Right atrium auricular region (tissue), 2 donors: Measurements from ENCODE around the gene LRRC15. TPM values are rescaled to one million over a fixed set of nuclear protein-coding genes. Genes with fewer than 3 reads are reported as not detected.

Source experiments
- DNase-seq: peaks from one replicate; pipeline ENCODE4 v3.0.0-alpha.2; 2019; ENCODE audit warnings: low spot score
- H3K27ac ChIP-seq, 2 donors: fragments of 200-600 bp; sonication (generic); 1 replicate in 1 of 2; 2 replicates in 1 of 2; pipeline ENCODE4 v1.5.1; 2016 to 2019
- H3K27me3 ChIP-seq, 2 donors: fragments of 200-600 bp; sonication (generic); one replicate each; pipeline versions ENCODE4 v1.5.1 to v1.6.0; 2017 to 2019
- H3K36me3 ChIP-seq: fragments of 200-600 bp; sonication (generic); one replicate; pipeline ENCODE4 v1.5.1; 2016
- H3K4me1 ChIP-seq, 2 donors: fragments of 200-600 bp; sonication (generic); one replicate each; pipeline versions ENCODE4 v1.5.1 to v1.6.0; 2017 to 2019
- H3K4me3 ChIP-seq, 2 donors: fragments of 200-600 bp; sonication (generic); 1 replicate in 1 of 2; 2 replicates in 1 of 2; pipeline ENCODE4 v1.5.1; 2017 to 2019; ENCODE audit warnings: mild to moderate bottlenecking in 1 of 2, moderate library complexity in 1 of 2
- H3K9me3 ChIP-seq, 2 donors: fragments of 200-600 bp; sonication (generic); one replicate each; pipeline ENCODE4 v1.5.1; 2019
- total RNA-seq, 2 donors: library from RNA; depleted of rRNA; stranded (reverse); fragments of >200 nt; gene quantifications; one replicate each; pipeline ENCODE4 v1.1.0, GENCODE V29; 2016
- TF ChIP-seq, protein P1 (sequence below), 2 donors: fragments of 200-600 bp; sonication (generic); IDR thresholded peaks; one replicate each; pipeline ENCODE4 v1.5.1; 2019; ENCODE audit warnings: antibody characterized with exemption in 2 of 2

Gene LRRC15
- total RNA-seq, 2 donors from 2014 or later = 0.07 to 0.08 TPM

DNA sequence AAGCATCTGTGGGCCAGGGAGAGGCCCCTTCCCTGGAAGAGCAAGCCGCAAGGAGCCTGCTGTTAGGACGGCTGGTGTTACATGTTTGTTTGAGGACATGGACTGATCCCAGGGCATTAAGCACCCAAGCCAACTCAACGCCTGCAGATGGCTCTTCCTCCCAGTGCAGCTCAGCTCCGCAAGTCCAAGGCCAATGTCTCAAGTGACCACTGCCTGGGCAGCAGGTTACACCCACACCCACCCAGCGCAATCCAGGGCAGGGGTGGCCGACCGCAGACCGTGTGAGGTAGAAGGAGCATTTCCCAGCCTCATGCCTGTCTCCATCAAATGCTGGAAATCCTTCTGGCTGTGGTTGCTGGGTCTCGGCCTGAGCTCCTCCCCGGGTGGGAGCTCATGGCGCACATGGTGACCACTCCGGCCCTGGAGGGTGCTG lies 15.0 kb upstream of the LRRC15 start:
- Histone ChIP-seq H3K9me3 (no peaks in the 10 kb centered on the region), H3K4me1 (no peaks in the 10 kb centered on the region), H3K27ac (no peak overlapping the region), H3K36me3 (no peaks in the 10 kb centered on the region), H3K27me3 (no peaks in the 10 kb centered on the region), H3K4me3 (no peak overlapping the region)
- TF ChIP-seq, protein P1, sequence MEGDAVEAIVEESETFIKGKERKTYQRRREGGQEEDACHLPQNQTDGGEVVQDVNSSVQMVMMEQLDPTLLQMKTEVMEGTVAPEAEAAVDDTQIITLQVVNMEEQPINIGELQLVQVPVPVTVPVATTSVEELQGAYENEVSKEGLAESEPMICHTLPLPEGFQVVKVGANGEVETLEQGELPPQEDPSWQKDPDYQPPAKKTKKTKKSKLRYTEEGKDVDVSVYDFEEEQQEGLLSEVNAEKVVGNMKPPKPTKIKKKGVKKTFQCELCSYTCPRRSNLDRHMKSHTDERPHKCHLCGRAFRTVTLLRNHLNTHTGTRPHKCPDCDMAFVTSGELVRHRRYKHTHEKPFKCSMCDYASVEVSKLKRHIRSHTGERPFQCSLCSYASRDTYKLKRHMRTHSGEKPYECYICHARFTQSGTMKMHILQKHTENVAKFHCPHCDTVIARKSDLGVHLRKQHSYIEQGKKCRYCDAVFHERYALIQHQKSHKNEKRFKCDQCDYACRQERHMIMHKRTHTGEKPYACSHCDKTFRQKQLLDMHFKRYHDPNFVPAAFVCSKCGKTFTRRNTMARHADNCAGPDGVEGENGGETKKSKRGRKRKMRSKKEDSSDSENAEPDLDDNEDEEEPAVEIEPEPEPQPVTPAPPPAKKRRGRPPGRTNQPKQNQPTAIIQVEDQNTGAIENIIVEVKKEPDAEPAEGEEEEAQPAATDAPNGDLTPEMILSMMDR (IDR thresholded peaks at IDR 0.05) = no peak
- no peak for DNase-seq

DNA sequence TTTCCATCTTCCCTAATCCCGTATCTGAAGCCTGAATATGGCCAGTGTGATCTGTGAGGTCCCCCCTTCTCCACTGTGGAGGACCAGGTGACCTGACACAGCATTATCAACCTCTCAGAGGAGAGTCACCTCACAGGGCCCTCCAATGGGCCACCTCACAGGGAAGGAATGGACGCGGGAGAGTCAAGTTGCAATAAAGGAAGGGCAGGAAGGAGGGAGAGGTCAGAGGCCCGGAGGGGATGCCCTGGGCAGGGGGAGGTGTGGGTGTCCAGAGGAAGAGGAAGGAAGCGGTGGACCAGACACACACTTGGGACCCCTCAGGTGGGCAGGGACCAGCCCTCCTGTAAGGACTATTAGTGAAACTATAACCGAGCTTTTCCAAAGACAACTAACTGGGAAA lies 14.6 kb upstream of the LRRC15 start:
- DNase-seq = no peak
- Histone ChIP-seq H3K9me3 (no peaks in the 10 kb centered on the region), H3K27ac (no peak overlapping the region), H3K4me3 (no peak overlapping the region), H3K36me3 (no peaks in the 10 kb centered on the region), H3K27me3 (no peaks in the 10 kb centered on the region), H3K4me1 (no peaks in the 10 kb centered on the region)
- TF ChIP-seq, protein P1 (IDR thresholded peaks at IDR 0.05) = no peak

DNA sequence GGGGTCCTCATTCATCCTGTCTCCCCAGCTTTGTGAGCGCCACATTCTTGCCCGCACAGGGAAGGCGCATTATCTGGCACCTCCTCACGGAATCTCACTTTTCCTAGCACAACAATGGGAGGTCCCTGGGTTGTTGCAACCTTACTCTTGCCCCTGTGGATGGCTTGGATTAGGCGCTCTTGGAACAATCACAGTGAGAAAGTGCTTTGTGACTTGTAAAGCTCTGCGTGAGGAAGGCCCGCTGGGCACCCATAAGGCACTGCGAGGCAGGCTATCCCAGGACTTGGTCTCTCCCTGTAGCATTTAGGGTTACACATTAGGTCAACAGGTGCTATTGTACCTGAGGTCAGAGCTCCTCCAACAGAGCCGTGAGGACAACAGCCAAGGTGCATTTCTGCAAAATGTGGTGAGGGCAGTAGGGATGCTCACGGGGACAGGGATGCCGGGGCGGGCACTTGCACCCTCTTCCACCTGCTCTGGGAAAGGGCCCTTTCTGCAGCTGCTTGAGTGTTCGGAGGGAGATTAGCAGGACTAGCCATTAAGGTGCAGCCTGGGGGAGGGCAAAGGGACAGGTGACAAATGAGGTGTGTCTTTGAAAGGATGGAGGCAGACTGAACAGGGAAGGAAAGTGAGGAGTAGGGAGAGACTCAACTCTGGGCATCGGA lies 13.9 kb upstream of the LRRC15 start:
- Histone ChIP-seq H3K27me3 (no peaks in the 10 kb centered on the region), H3K36me3 (no peaks in the 10 kb centered on the region), H3K9me3 (no peaks in the 10 kb centered on the region), H3K4me3 (no peak overlapping the region), H3K4me1 (no peaks in the 10 kb centered on the region), H3K27ac (no peak overlapping the region)
- TF ChIP-seq, protein P1 (IDR thresholded peaks at IDR 0.05) = no peak
- DNase-seq = no peak

DNA sequence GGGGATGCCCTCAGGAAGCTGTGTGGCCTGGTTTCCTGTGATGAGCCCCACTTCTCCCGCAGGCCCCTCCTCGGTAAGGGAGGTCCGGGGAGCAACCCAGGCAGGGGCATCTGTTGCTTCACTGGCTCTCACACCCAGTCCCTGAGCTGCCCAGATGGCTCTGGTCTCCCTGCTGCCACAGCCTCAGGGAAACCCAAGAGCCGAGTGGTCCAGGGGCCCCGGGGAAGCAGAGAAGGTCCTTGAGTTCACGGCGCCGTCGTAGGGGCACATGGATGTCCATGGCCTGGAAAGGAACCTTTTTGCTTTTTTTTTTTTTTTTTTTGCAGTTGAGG lies 13.3 kb upstream of the LRRC15 start:
- no peak for DNase-seq

DNA sequence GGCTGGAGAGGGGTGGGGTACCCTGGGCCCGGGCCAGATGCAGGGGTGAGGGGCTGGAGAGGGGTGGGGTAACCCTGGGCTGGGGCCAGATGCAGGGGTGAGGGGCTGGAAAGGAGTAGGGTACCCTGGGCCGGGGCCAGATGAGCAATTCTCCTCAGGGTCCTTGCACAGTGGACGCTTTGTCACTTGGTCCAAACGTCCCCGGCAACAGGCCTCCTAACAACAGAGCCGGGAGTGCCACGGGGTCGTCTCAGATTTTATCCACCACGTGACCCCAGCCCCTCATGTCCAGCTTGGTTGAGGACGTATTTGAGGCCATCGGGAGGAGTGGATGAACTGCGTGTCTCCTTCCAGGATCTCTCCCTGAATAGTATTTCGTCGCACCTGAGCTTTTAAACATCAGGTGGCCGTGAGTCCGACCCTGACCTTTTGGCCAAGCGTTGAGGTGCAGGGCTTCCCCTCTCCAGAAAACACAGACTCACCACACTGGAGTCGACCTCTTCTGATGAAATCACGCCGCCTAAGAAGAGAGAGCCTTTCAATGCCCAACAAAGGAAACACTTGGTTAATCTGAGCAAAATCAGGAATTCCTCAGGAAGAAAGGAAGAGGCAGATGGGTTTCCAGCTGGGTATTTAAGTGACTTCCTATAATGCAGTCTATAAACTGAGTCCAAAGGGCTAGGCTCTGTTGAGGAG lies 12.8 kb upstream of the LRRC15 start:
- no peaks in the 10 kb centered on the region for H3K27me3 ChIP-seq
- TF ChIP-seq, protein P1 (IDR thresholded peaks at IDR 0.05) = no peak

More for the DNA sequence above, 13.3 kb upstream of the LRRC15 start:
- no peak overlapping the region for H3K27ac ChIP-seq
- H3K27me3 ChIP-seq = no peaks in the 10 kb centered on the region
- TF ChIP-seq, protein P1 (IDR thresholded peaks at IDR 0.05) = no peak
- H3K4me1 ChIP-seq = no peaks in the 10 kb centered on the region
- no peak overlapping the region for H3K4me3 ChIP-seq
- H3K36me3 ChIP-seq = no peaks in the 10 kb centered on the region
- H3K9me3 ChIP-seq = no peaks in the 10 kb centered on the region

More for the DNA sequence above, 12.8 kb upstream of the LRRC15 start:
- no peak overlapping the region for H3K4me3 ChIP-seq
- H3K9me3 ChIP-seq = no peaks in the 10 kb centered on the region
- no peaks in the 10 kb centered on the region for H3K4me1 ChIP-seq
- DNase-seq = no peak
- no peak overlapping the region for H3K27ac ChIP-seq
- H3K36me3 ChIP-seq = no peaks in the 10 kb centered on the region
